H1 (cell line): ENCODE data around the gene TMEM125.

ENCODE experiments used
- CHD2 ChIP-seq: IDR thresholded peaks from 2 replicates; pipeline ENCODE4 v1.6.1; 2012; ENCODE audit warnings: low read length, improper control_type of control experiment
- CREB1 ChIP-seq: IDR thresholded peaks from 2 replicates; pipeline ENCODE4 v1.6.1; 2012; ENCODE audit warnings: inconsistent platforms
- EP300 ChIP-seq, 2 experiments: IDR thresholded peaks; 1 replicate in 1 of 2; 2 replicates in 1 of 2; pipeline ENCODE4 v1.6.1; 2011 to 2012; ENCODE audit warnings: low read depth in 2 of 2, low read length in 2 of 2, mild to moderate bottlenecking in 2 of 2, borderline replicate concordance in 1 of 2, inconsistent platforms in 1 of 2, moderate library complexity in 1 of 2
- EZH2 ChIP-seq: fragments of 200-600 bp; sonication (generic); IDR thresholded peaks from 2 replicates; pipeline ENCODE4 v1.7.1; 2012; ENCODE audit warnings: low read depth, mild to moderate bottlenecking, moderate library complexity, low read length, inconsistent platforms; ENCODE audit not compliant: severe bottlenecking
- NRF1 ChIP-seq: IDR thresholded peaks from 2 replicates; pipeline ENCODE4 v1.6.1; 2011; ENCODE audit warnings: mild to moderate bottlenecking, low read depth, low read length, improper control_type of control experiment
- POLR2A ChIP-seq, 2 experiments: IDR thresholded peaks; 1 replicate in 1 of 2; 2 replicates in 1 of 2; pipeline ENCODE4 v1.6.1; 2011; ENCODE audit warnings: low read depth in 2 of 2, low read length in 2 of 2, mild to moderate bottlenecking in 2 of 2; ENCODE audit errors: control extremely low read depth in 1 of 2
- POLR2AphosphoS5 ChIP-seq: IDR thresholded peaks from 2 replicates; pipeline ENCODE4 v1.6.1; 2011; ENCODE audit warnings: low read depth, low read length
- SAP30 ChIP-seq: fragments of 300-600 bp; sonication (generic); IDR thresholded peaks from 2 replicates; pipeline ENCODE4 v1.7.1; 2012; ENCODE audit warnings: low read length, moderate library complexity, mild to moderate bottlenecking, inconsistent platforms; ENCODE audit not compliant: insufficient read depth, insufficient replicate concordance
- YY1 ChIP-seq: IDR thresholded peaks from 2 replicates; pipeline ENCODE4 v1.6.1; 2011; ENCODE audit warnings: low read depth, mild to moderate bottlenecking, low read length
- TF ChIP-seq, protein P1 (sequence below), 3 experiments: IDR thresholded peaks; 1 replicate in 2 of 3; 2 replicates in 1 of 3; pipeline versions ENCODE4 v1.5.1 to v1.6.1; 2011; ENCODE audit warnings: low read length in 3 of 3, mild to moderate bottlenecking in 3 of 3, inconsistent platforms in 2 of 3, low read depth in 1 of 3, moderate library complexity in 1 of 3; ENCODE audit not compliant: insufficient read depth in 1 of 3; ENCODE audit errors: control extremely low read depth in 1 of 3
- TF ChIP-seq, protein P2 (sequence below): IDR thresholded peaks from 2 replicates; pipeline ENCODE4 v1.6.1; 2011; ENCODE audit warnings: low read length, improper control_type of control experiment
- TF ChIP-seq, protein P3 (sequence below): IDR thresholded peaks from 2 replicates; pipeline ENCODE4 v1.6.1; 2011; ENCODE audit warnings: low read depth, mild to moderate bottlenecking, low read length; ENCODE audit not compliant: insufficient read depth

DNA sequence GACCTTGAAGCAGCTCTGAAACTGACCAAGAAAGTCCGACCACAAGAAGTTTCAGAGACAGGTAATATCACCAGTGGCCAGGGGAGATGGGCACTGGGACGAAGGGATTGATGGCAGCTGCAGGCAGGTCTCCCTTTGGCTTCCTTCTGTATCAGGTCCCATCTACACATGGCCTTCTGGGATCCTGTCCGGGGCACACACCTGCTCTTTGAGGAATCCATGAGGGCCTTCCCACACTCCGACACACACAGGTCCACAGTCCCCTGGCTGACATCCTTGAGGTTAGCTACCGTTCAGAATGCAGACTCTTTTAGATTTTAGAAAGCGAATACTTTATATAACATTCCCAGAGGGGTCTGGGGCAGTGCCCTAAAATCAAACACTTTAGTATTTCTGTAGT is 26.5 kb upstream of the TMEM125 start:
- no peak for TF ChIP-seq EP300 (IDR thresholded peaks at IDR 0.05; ENCODE audit: borderline replicate concordance in 1 of 2, low read depth in 2 of 2, low read length in 2 of 2)
- TF ChIP-seq, protein P1, sequence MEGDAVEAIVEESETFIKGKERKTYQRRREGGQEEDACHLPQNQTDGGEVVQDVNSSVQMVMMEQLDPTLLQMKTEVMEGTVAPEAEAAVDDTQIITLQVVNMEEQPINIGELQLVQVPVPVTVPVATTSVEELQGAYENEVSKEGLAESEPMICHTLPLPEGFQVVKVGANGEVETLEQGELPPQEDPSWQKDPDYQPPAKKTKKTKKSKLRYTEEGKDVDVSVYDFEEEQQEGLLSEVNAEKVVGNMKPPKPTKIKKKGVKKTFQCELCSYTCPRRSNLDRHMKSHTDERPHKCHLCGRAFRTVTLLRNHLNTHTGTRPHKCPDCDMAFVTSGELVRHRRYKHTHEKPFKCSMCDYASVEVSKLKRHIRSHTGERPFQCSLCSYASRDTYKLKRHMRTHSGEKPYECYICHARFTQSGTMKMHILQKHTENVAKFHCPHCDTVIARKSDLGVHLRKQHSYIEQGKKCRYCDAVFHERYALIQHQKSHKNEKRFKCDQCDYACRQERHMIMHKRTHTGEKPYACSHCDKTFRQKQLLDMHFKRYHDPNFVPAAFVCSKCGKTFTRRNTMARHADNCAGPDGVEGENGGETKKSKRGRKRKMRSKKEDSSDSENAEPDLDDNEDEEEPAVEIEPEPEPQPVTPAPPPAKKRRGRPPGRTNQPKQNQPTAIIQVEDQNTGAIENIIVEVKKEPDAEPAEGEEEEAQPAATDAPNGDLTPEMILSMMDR (IDR thresholded peaks at IDR 0.05; ENCODE audit: control extremely low read depth in 1 of 3, insufficient read depth in 1 of 3, low read depth in 1 of 3, low read length in 3 of 3): no peak
- no peak for TF ChIP-seq CREB1
- no peak for TF ChIP-seq NRF1
- TF ChIP-seq, protein P2, sequence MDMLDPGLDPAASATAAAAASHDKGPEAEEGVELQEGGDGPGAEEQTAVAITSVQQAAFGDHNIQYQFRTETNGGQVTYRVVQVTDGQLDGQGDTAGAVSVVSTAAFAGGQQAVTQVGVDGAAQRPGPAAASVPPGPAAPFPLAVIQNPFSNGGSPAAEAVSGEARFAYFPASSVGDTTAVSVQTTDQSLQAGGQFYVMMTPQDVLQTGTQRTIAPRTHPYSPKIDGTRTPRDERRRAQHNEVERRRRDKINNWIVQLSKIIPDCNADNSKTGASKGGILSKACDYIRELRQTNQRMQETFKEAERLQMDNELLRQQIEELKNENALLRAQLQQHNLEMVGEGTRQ: no peak
- TF ChIP-seq YY1: no peak
- TF ChIP-seq, protein P3, sequence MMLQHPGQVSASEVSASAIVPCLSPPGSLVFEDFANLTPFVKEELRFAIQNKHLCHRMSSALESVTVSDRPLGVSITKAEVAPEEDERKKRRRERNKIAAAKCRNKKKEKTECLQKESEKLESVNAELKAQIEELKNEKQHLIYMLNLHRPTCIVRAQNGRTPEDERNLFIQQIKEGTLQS: no peak
- no peak for TF ChIP-seq POLR2A (IDR thresholded peaks at IDR 0.05; ENCODE audit: control extremely low read depth in 1 of 2, low read depth in 2 of 2, low read length in 2 of 2)
- TF ChIP-seq CHD2: no peak
- no peak for TF ChIP-seq POLR2AphosphoS5
- no peak for TF ChIP-seq EZH2
- TF ChIP-seq SAP30: no peak
